Chondrocyte (in vitro differentiated cells): ENCODE measurements around the gene DTHD1. TPM values are rescaled to one million over a fixed set of nuclear protein-coding genes. Genes with fewer than 3 reads are reported as not detected.

Source experiments
- DNase-seq: peaks from one replicate; pipeline ENCODE4 v3.0.0; 2021; ENCODE audit warnings: mixed read lengths, low spot score
- H3K27ac Mint-ChIP-seq: one replicate; pipeline ENCODE4 v1.8.0; 2021; ENCODE audit warnings: mild to moderate bottlenecking, moderate library complexity, mixed read lengths; ENCODE audit not compliant: unreplicated experiment
- H3K27me3 Mint-ChIP-seq: 2 replicates; pipeline ENCODE4 v1.8.0; 2021; ENCODE audit warnings: low read depth, mixed read lengths
- H3K36me3 Mint-ChIP-seq: 2 replicates; pipeline ENCODE4 v1.8.0; 2021; ENCODE audit warnings: low read depth, mixed read lengths
- H3K4me1 Mint-ChIP-seq: 2 replicates; pipeline ENCODE4 v1.8.0; 2021; ENCODE audit warnings: low read depth, mild to moderate bottlenecking, mixed read lengths
- H3K4me3 Mint-ChIP-seq: one replicate; pipeline ENCODE4 v1.8.0; 2021; ENCODE audit warnings: mild to moderate bottlenecking, moderate library complexity, mixed read lengths; ENCODE audit not compliant: unreplicated experiment
- H3K9me3 Mint-ChIP-seq: 2 replicates; pipeline ENCODE4 v1.8.0; 2021; ENCODE audit warnings: low read depth, mixed read lengths
- CTCF ChIP-seq: fragments of 200-600 bp; sonication (generic); IDR thresholded peaks from 2 replicates; pipeline ENCODE4 v1.5.0; 2021; ENCODE audit warnings: antibody characterized with exemption, mild to moderate bottlenecking, moderate library complexity
- total RNA-seq: library from RNA; stranded (reverse); gene quantifications from 3 replicates; pipeline ENCODE4 v1.2.1, GENCODE V29; 2021

Gene DTHD1
- total RNA-seq, 1 donor from 2014 or later, result not detected

GRCh38 chr4:36343501-36344175, 62.2 kb downstream of the DTHD1 start:
- no peaks in the 10 kb centered on the region for H3K27me3 Mint-ChIP-seq
- no peak overlapping the region for H3K27ac Mint-ChIP-seq
- no peaks in the 10 kb centered on the region for H3K4me1 Mint-ChIP-seq
- H3K9me3 Mint-ChIP-seq, result no peaks in the 10 kb centered on the region
- no peak for TF ChIP-seq CTCF
- H3K4me3 Mint-ChIP-seq, result no peak overlapping the region
- no peaks in the 10 kb centered on the region for H3K36me3 Mint-ChIP-seq
- no peak for DNase-seq

GRCh38 chr4:36348403-36348938, 67.1 kb downstream of the DTHD1 start:
- H3K27ac Mint-ChIP-seq, result no peak overlapping the region
- H3K4me3 Mint-ChIP-seq, result no peak overlapping the region
- peaks cover 2% of the 10 kb centered on the region for H3K4me1 Mint-ChIP-seq
- H3K36me3 Mint-ChIP-seq, result no peaks in the 10 kb centered on the region
- H3K27me3 Mint-ChIP-seq, result peaks cover 7% of the 10 kb centered on the region
- no peak for DNase-seq
- no peak for TF ChIP-seq CTCF
- no peaks in the 10 kb centered on the region for H3K9me3 Mint-ChIP-seq

- Mint-ChIP-seq H3K36me3 (no peaks in the 10 kb centered on the region), H3K27me3 (peaks cover 7% of the 10 kb centered on the region), H3K4me1 (peaks cover 2% of the 10 kb centered on the region), H3K27ac (no peak overlapping the region), H3K9me3 (no peaks in the 10 kb centered on the region), H3K4me3 (no peak overlapping the region)
- no peak for TF ChIP-seq CTCF
- DNase-seq, result no peak
Observed at GRCh38 chr4:36349938-36350549, 68.6 kb downstream of the DTHD1 start.

DNA sequence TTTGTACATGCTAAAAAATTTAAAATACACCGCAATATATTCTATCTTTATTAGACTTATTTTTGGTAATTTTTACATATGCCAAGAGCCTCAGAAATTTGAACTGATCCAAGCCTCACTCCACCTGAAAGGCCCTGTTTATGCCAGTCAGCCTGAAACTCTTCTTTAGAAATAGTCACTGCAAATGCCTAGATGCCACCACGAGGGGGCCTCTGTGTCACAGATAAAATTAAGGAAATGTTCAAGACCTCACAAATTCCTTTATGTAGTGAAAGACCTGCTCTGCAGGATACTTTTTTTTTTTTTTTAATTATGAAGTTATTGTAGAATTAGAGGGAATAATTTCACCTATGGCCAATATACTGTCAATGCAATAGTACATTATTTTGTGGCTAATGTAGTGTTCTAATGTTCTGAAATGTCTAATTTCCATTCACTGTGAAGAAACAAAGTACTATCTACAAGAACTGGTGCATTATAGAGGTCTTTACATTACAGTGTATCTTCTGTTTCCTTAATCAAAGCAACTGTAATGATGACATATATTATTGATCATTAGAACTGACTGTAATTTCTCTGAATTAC, 69.8 kb downstream of the DTHD1 start:
- TF ChIP-seq CTCF, result peak; percentile 95

GRCh38 chr4:36353998-36354397, 72.6 kb downstream of the DTHD1 start:
- no peak for DNase-seq
- Mint-ChIP-seq H3K27me3 (peaks cover 11% of the 10 kb centered on the region), H3K27ac (no peak overlapping the region), H3K36me3 (no peaks in the 10 kb centered on the region), H3K4me1 (peaks cover 2% of the 10 kb centered on the region), H3K9me3 (no peaks in the 10 kb centered on the region), H3K4me3 (no peak overlapping the region)
- no peak for TF ChIP-seq CTCF

More for the DNA sequence above, 69.8 kb downstream of the DTHD1 start:
- Mint-ChIP-seq H3K36me3 (no peaks in the 10 kb centered on the region), H3K4me3 (no peak overlapping the region), H3K27me3 (peaks cover 11% of the 10 kb centered on the region), H3K4me1 (peaks cover 2% of the 10 kb centered on the region), H3K9me3 (no peaks in the 10 kb centered on the region), H3K27ac (no peak overlapping the region)
- no peak for DNase-seq
